Measurements from ENCODE around the gene ESRRG. TPM values are rescaled to one million over a fixed set of nuclear protein-coding genes. Genes with fewer than 3 reads are reported as not detected.

ESRRG gene
- total and polyA plus RNA-seq, 4 donors: 0.07 to 0.47 (median 0.20) TPM

DNA sequence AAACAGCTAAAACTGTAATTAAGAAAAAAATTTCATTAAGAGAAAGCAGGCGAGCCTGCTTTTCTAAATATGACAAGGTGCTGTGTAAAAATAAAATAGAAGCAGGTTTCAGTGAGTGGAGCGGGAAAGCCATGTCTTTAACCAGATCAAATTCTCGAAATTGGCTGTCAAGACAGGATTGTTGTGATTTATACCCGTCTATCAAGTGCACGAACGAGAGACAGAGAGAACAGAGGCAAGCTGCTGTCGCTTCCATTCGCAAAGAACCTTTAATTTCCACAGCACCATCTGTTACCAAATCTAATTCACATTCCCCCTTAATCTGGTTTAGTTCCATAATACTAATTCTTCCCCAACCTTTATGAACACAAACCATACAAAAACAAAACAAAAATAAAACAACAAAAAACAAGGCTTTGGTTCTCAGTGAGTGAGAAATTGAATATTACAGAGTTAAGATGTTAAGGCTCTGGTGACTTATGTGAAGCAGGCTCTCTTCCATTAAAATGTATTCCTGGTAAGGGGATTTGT lies 35.0 kb downstream of the ESRRG start:
- 89% methylated on average over 8 of the region's 8 CpGs for WGBS
- H3K36me3 ChIP-seq (ENCODE audit: control insufficient read depth in 4 of 4, insufficient read depth in 3 of 4, low read depth in 1 of 4, low read length in 3 of 4): no peaks in the 10 kb centered on the region
- no peaks in the 10 kb centered on the region for H3K27me3 ChIP-seq (ENCODE audit: control insufficient read depth in 4 of 4, insufficient read depth in 4 of 4, low read length in 3 of 4)
- H3K9ac ChIP-seq (ENCODE audit: low read depth in 1 of 2, low read length in 2 of 2): no peak overlapping the region
- no peak overlapping the region for H3K4me3 ChIP-seq (ENCODE audit: low read depth in 1 of 3, low read length in 3 of 3)
- no peak for DNase-seq (ENCODE audit: low spot score)
- TF ChIP-seq, protein P1, sequence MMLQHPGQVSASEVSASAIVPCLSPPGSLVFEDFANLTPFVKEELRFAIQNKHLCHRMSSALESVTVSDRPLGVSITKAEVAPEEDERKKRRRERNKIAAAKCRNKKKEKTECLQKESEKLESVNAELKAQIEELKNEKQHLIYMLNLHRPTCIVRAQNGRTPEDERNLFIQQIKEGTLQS (IDR thresholded peaks at IDR 0.05): no peak
- TF ChIP-seq YY1 (IDR thresholded peaks at IDR 0.05) (no peak), JUND (IDR thresholded peaks at IDR 0.05) (no peak), HNF4A (conservative IDR thresholded peaks at IDR 0.05) (no peak), FOXA2 (IDR thresholded peaks at IDR 0.05) (no peak), RXRA (IDR thresholded peaks at IDR 0.05) (no peak), HNF4G (IDR thresholded peaks at IDR 0.05) (no peak), ZBTB33 (IDR thresholded peaks at IDR 0.05) (no peak), FOXA1 (IDR thresholded peaks at IDR 0.05) (no peak), REST (IDR thresholded peaks at IDR 0.05) (no peak), CTCF (IDR thresholded peaks at IDR 0.05; ENCODE audit: low read depth, low read length, missing input control) (no peak), EGR1 (IDR thresholded peaks at IDR 0.05; ENCODE audit: low read depth in 2 of 2) (no peak), RAD21 (IDR thresholded peaks at IDR 0.05) (no peak), NR2F2 (IDR thresholded peaks at IDR 0.05) (no peak), GABPA (IDR thresholded peaks at IDR 0.05 in 1 of 2, conservative IDR thresholded peaks at IDR 0.05 in 1 of 2) (no peak), TAF1 (conservative IDR thresholded peaks at IDR 0.05) (no peak), SP1 (IDR thresholded peaks at IDR 0.05) (no peak)
- TF ChIP-seq, protein P2, sequence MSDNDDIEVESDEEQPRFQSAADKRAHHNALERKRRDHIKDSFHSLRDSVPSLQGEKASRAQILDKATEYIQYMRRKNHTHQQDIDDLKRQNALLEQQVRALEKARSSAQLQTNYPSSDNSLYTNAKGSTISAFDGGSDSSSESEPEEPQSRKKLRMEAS (IDR thresholded peaks at IDR 0.05): no peak
- H3K27ac ChIP-seq (ENCODE audit: low read depth in 1 of 2, low read length in 2 of 2): no peak overlapping the region
- no peaks in the 10 kb centered on the region for H3K9me3 ChIP-seq (ENCODE audit: control insufficient read depth in 4 of 4, low read length in 3 of 4)
- H3K4me1 ChIP-seq (ENCODE audit: control insufficient read depth in 4 of 4, insufficient read depth in 4 of 4, low read length in 3 of 4): no peaks in the 10 kb centered on the region
